Prostate gland (tissue), 2 donors: ENCODE results near the gene ANKRD40. TPM values are rescaled to one million over a fixed set of nuclear protein-coding genes. Genes with fewer than 3 reads are reported as not detected.

Source experiments
- DNase-seq: peaks from one replicate; pipeline ENCODE4 v3.0.0-alpha.2; 2019; ENCODE audit warnings: low spot score
- H3K27ac ChIP-seq, 2 donors: fragments of 200-600 bp; sonication (generic); 2 replicates each; pipeline ENCODE4 v1.5.1; 2017 to 2019
- H3K27me3 ChIP-seq: fragments of 200-600 bp; sonication (generic); replicated peaks from 2 replicates; pipeline ENCODE4 v1.5.1; 2019; ENCODE audit not compliant: insufficient read depth
- H3K36me3 ChIP-seq, 2 donors: fragments of 200-600 bp; sonication (generic); 1 replicate in 1 of 2; 2 replicates in 1 of 2; pipeline versions ENCODE4 v1.5.1 to v1.8.1; 2017 to 2019
- H3K4me1 ChIP-seq: fragments of 200-600 bp; sonication (generic); replicated peaks from 2 replicates; pipeline ENCODE4 v1.5.1; 2019
- H3K4me3 ChIP-seq, 2 donors: fragments of 200-600 bp; sonication (generic); 2 replicates each; pipeline ENCODE4 v1.5.1; 2017 to 2019
- H3K9me3 ChIP-seq: fragments of 200-600 bp; sonication (generic); 2 replicates; pipeline ENCODE4 v1.5.1; 2017
- CTCF ChIP-seq, 4 experiments: fragments of 200-600 bp in 2 of 4; fragments of 450-650 bp in 2 of 4; sonication (generic) in 2 of 4; IDR thresholded peaks; 1 replicate in 3 of 4; 2 replicates in 1 of 4; pipeline ENCODE4 v1.5.1; 2016 to 2019; ENCODE audit warnings: antibody characterized with exemption in 4 of 4, mild to moderate bottlenecking in 2 of 4, moderate library complexity in 2 of 4
- POLR2A ChIP-seq: fragments of 450-650 bp; IDR thresholded peaks from one replicate; pipeline ENCODE4 v1.6.1; 2016; ENCODE audit warnings: antibody characterized with exemption, mild to moderate bottlenecking
- POLR2AphosphoS5 ChIP-seq: sonication (generic); formaldehyde crosslinking; IDR thresholded peaks from one replicate; pipeline ENCODE4 v1.6.1; 2017; ENCODE audit warnings: antibody characterized with exemption
- WGBS: methylation state at CpG from one replicate; pipeline ENCODE4 v1.1.5; 2018; 5-methylcytosine and 5-hydroxymethylcytosine counted together
- intact Hi-C: fragments of 100-400 bp; cut with DNase I; formaldehyde crosslinking; loops from one replicate; pipeline ENCODE4 v1.14.2; 2022
- small RNA-seq, 2 donors: library from RNA; depleted of rRNA; stranded (forward); fragments of <200 nt; gene quantifications; one replicate each; pipeline ENCODE3, GENCODE V24; 2016
- total RNA-seq, 2 donors: library from RNA; depleted of rRNA; stranded (reverse); fragments of >200 nt; gene quantifications; one replicate each; pipeline ENCODE4 v1.1.0, GENCODE V29; 2016

The ANKRD40 gene
- total RNA-seq, 2 donors from 2014 or later: 31.2 to 36.0 TPM

- Histone ChIP-seq H3K36me3 (no peaks in the 10 kb centered on the region), H3K27ac (no peak overlapping the region), H3K4me1 (no peaks in the 10 kb centered on the region), H3K4me3 (no peak overlapping the region), H3K9me3 (no peaks in the 10 kb centered on the region), H3K27me3 (no peaks in the 10 kb centered on the region)
- 73% methylated on average over 7 of the region's 7 CpGs for WGBS
- intact Hi-C loops: no loop called here
- no peak for DNase-seq
- TF ChIP-seq POLR2A (no peak), POLR2AphosphoS5 (no peak), CTCF (IDR thresholded peaks at IDR 0.05) (no peak)
These were observed 58.4 kb downstream of the ANKRD40 start for GRCh38 chr17:50649042-50649908.

GRCh38 chr17:50647187-50647586, 60.5 kb downstream of the ANKRD40 start:
- Histone ChIP-seq H3K27ac (no peak overlapping the region), H3K27me3 (no peaks in the 10 kb centered on the region), H3K4me3 (no peak overlapping the region), H3K4me1 (no peaks in the 10 kb centered on the region), H3K36me3 (no peaks in the 10 kb centered on the region), H3K9me3 (no peaks in the 10 kb centered on the region)
- TF ChIP-seq POLR2A: no peak
- no peak for TF ChIP-seq POLR2AphosphoS5
- no peak for TF ChIP-seq CTCF (IDR thresholded peaks at IDR 0.05)
- 58% methylated on average over 2 of the region's 2 CpGs for WGBS
- no peak for DNase-seq
- intact Hi-C loops: no loop called here

- no peak overlapping the region for H3K4me3 ChIP-seq
- TF ChIP-seq CTCF (IDR thresholded peaks at IDR 0.05): no peak
- no peak for TF ChIP-seq POLR2A
- no peak for TF ChIP-seq POLR2AphosphoS5
- H3K4me1 ChIP-seq: peaks cover 2% of the 10 kb centered on the region
- H3K36me3 ChIP-seq: no peaks in the 10 kb centered on the region
- DNase-seq: no peak
- no peaks in the 10 kb centered on the region for H3K9me3 ChIP-seq
- H3K27me3 ChIP-seq: no peaks in the 10 kb centered on the region
- 100% methylated on average over 3 of the region's 3 CpGs for WGBS
- H3K27ac ChIP-seq: no peak overlapping the region
- intact Hi-C loops: no loop called here
These were observed 61.7 kb downstream of the ANKRD40 start for GRCh38 chr17:50645748-50646682.

Small RNA genes lying within 50 kb of the gene (small RNA-seq; reads per million reads assigned to genes)
- 0 reads per million in 2 donors for gene RF00019

Other genes starting within 250 kb of the ANKRD40 start
- gene CHAD, start 239.0 kb downstream of the ANKRD40 start, total RNA-seq: 1 to 10 TPM in 1 of 2 donors, under 1 TPM in 1; 0.51 to 1.6 TPM
- 10 to 100 TPM; 33.7 to 44.1 TPM for gene RSAD1, start 229.1 kb downstream of the ANKRD40 start, total RNA-seq
- 10 to 100 TPM in 1 of 2 donors, under 1 TPM in 1; 0.14 to 12.6 TPM for gene MYCBPAP, start 199.5 kb downstream of the ANKRD40 start, total RNA-seq
- gene EPN3, start 175.2 kb downstream of the ANKRD40 start, total RNA-seq: 100 to 1,000 TPM in 1 of 2 donors, 10 to 100 TPM in 1; 60.8 to 108 TPM
- gene SPATA20, start 160.7 kb downstream of the ANKRD40 start, total RNA-seq: 100 to 1,000 TPM; 188 to 208 TPM
- 1 to 10 TPM; 3.4 to 6.6 TPM for gene CACNA1G, start 147.2 kb downstream of the ANKRD40 start, total RNA-seq
- 10 to 100 TPM; 65.9 to 66.1 TPM for gene ABCC3, start 73.0 kb downstream of the ANKRD40 start, total RNA-seq
- gene LUC7L3, start 11.7 kb upstream of the ANKRD40 start, total RNA-seq: 100 to 1,000 TPM in 1 of 2 donors, 10 to 100 TPM in 1; 45.4 to 234 TPM
- gene ANKRD40CL, start 59.6 kb upstream of the ANKRD40 start, total RNA-seq: not detected
- 1 to 10 TPM in 1 of 2 donors, under 1 TPM in 1; 0.18 to 2.4 TPM for gene WFIKKN2, start 127.7 kb upstream of the ANKRD40 start, total RNA-seq
- gene TOB1, start 158.4 kb upstream of the ANKRD40 start, total RNA-seq: 10 to 100 TPM; 37.1 to 64.7 TPM